NOMO-1 (cell line): ENCODE measurements around the gene PDE3A.
"Not testable (repeated sequence)": the region's sequence is repeated elsewhere in the genome, so short reads cannot be mapped to it uniquely, and the experiment has no call there.

Experiments used
- DNase-seq, 2 experiments: peaks; one replicate each; lab custom pipeline; 2025; ENCODE audit not compliant: unreplicated experiment in 2 of 2; lab: John Stamatoyannopoulos, UW

The PDE3A gene

DNA sequence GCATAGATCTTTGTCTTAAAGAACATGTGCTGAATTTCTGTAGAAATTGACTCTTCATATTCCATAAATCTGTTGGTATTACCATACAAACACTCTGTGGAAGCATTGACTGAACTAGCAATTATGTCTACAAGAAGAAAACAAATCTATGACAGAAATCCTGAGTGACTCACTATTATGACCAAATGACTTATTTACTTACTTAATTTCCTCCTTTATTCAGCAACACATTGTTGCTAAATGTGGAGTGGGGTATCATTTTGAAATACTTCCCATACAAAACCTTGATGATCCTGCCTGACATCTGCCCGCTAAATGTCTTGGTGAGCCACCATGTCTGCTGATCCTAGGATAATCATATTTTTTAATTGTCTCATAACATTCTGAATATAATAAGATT lies 227.7 kb downstream of the PDE3A start:
- peak in 1 of 2 experiments; percentile 6 for DNase-seq

DNA sequence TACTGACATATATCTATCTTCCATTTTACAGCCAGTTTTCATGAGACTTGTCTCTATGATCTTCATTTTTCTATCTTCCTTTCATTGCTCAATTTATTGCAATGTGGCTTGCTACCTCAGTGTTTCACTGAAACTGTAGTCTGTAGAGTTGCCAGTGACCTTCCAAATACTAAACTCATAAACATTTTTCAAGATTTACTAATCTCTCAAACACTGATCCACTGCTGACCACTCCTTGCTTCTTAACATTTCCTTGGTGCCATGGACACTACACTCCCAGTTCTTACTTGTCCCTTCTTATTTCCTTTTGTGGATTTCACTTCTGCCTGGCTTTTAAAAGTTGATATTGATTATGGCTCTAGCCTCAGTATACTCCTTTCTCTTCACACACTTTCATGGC lies 231.4 kb downstream of the PDE3A start:
- no peak for DNase-seq

DNA sequence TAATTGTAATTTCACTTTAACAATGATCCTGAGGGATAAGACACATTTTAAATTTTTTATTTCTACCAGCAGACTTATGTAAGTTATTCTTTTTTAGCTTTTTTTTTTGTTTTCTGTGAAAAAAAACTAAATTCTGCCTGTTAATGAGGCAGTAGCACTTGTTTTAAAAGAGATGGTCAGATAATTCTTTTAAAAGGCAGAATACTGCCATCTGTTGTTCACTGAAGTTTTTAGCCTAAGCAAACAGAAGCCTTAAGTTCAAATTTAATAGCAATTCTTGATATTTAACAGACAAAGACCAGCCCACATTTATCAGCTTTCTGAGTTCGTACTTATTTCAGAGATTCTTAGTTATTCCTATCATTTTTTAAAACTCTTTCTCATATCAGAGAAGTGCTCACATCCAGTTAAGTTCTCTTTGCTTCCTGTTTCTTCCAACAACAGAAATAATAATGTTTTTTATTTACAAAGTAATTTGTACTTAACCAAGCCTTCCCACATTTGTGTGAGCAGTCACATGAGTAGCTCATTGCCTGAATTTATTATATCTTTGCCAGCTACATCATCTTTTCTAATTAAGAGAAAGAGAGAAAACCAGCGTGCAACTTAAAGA lies 233.4 kb downstream of the PDE3A start:
- peak in 1 of 2 experiments; percentile 7 for DNase-seq

DNA sequence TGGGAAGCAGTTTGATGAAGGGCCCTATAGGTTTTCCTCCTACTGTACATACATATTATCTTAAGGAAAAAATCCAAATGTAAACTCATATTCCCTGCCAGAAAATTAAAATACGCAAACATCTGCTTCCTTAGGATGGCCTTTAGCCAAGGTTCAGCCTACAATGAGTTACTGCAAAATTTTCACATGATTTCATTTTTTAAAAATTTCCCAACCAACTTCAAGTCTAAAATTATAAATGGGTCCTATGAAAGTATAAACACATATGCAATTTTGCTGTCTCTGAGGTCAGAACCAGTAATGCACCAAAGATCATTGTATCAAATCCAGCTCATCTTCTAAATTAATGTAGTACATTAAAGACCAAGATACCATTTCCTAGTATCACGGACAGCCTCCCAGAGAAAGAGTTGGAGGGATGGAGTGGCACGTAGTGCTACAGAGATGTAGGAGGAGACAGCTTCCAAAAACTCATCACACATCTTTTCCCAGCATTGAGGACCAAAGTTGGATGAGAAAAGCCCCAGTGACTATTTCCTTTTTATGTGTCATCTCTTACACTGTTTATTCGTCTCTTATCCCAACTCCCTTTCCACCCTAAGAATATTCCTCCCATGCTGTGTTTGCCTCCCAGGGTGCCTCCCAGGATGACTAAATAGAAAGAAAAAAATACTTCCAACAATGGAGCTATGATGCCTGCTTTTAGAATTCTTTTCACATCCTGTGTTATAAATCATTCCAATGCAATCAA lies 234.5 kb downstream of the PDE3A start:
- no peak for DNase-seq

DNA sequence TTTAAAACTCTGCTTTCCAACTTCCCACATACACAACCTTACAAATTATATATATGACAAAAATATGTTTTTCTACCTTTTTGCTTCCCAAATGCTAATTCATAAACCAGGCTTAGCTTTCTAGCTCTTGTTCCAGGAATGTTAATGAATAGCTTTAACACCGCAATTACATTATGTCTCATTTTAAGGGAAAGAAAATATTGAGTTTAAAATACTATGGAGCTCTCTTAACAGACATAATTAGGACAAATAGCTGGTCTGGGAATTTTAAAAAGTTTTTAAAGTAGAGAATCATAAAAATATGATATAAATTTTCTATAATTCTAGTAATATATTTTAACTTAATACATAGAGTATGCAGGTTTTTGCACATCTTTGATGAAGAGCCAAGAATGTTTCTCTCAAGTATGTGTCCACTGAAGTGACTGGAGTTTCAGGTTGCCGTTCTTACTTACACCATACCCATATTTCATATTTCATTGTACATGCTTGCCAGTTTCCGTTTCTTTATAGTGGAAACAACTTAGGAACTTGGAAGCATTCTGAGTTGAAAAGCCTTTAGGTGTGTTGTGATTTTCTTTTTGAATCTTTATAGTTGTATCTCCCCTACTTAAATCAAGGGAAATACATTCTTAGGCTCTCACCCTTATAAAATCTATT lies 236.2 kb downstream of the PDE3A start:
- no peak for DNase-seq

DNA sequence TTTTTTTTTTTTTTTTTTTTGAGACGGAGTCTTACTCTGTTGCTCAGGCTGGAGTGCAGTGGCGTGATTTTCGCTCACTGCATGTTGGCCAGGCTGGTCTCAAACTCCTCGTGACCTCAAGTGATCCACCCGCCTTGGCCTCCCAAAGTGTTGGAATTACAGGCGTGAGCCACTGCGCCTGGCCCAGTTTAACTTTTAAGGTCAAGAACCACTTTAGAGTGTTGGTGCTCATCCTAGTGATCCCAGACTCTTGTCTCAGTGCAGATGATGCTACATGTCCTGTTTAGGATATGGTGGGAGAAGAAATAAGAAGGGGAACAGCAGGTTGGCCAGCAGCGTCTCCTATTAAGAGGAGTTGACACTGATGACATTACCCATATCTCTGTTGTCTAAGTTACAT lies 246.7 kb downstream of the PDE3A start:
- not testable (repeated sequence) for DNase-seq

DNA sequence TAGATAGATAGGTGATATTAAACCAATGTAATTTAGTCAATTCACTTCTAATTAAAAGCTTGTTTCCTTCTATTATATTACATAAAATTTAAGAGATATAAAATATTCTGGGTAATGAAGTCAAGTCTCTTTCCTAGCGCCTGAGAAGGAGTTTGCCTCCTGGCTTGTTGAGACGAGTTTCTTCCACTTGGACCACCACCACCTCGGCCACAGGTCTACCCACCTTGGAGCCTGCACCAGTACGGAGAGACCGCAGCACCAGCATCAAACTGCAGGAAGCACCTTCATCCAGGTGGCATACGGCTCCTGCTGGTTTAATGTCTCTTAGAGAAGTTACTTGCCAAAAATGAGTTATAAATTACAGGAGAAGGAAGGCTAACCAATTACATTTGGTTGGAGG lies 247.8 kb downstream of the PDE3A start:
- DNase-seq, result no peak

DNA sequence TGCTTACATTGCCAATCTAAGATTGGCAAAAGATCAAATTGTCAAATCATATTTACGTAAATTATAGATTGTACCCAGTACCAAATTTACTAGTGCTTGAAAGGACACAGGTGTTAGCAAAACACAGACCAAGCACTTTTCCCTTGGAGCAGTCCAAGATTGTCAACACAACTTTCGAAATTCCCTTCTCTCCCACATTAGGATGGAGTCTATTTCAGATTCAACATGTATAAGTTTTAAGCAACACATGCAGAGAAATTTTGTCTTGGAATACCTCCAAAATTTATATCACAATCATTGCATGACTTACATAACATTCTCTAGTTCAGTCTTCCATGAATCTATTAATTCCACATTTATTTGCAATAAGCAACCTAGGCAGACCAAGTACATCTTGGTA lies 251.9 kb downstream of the PDE3A start:
- DNase-seq, result no peak

DNA sequence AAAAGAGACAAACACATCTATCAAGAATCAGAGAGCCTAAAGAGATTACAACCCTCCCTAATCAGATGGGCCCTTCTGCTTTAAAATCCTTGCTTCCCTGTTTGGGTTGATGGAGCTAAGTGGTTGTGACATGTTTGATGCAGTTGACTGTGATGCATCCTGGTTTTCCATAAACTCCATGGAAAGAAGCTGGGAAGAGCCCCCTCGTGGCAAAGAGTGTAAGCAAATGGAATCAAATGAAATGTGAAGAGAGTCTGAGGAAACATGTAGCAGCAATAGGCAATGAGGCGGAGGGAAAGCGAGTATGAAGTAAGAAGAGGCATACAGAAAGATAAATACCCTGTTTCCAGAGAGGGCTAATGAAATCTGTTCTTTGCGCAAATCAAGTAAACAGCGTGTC lies 256.4 kb downstream of the PDE3A start:
- no peak for DNase-seq

DNA sequence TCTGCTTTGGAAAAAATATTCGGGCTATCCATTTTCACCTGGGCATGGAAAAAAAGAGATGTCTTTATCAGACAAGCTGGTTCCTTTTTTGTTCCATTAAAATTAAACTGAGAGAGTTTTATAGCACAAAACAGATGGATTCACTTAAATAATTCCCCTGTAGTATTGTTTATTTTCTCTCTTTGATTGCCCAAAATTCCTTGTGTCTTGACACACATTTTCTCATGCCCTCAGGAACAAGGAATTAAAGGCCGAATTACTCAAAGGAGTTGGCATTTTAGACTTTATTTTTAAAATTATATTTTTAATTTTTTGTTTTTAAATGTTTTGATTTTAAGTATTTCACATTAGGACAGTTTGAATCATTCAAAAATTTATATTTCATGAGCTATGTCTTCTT lies 257.2 kb downstream of the PDE3A start:
- no peak for DNase-seq

DNA sequence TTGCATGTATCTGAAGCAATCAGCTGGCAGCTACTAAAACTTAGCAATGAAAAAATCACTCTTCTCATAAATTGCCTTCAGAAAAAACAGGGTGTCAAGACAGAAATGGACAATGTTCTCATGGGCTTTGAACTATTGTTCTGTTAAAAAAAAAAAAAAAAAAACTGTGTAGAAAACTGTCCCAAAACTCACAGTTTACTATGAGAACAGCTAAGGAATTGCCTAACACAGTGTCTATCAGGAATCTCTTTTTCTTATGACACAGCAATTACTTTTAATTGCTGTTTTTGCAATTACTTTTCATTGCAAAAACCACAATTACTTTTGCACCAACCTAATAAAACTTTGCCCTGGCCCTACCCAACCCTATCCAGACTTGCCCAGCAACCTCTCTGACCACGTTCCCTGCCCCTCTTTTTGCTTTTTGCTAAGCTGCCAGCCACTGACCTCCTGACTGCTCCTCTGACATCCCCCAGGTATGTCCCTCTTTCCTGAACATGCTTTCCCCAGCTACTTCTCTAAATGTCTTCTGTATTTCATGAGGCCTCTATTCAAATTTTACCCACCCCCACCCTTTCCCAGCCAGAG lies 258.8 kb downstream of the PDE3A start:
- peak; percentile 54 to 83 for DNase-seq

DNA sequence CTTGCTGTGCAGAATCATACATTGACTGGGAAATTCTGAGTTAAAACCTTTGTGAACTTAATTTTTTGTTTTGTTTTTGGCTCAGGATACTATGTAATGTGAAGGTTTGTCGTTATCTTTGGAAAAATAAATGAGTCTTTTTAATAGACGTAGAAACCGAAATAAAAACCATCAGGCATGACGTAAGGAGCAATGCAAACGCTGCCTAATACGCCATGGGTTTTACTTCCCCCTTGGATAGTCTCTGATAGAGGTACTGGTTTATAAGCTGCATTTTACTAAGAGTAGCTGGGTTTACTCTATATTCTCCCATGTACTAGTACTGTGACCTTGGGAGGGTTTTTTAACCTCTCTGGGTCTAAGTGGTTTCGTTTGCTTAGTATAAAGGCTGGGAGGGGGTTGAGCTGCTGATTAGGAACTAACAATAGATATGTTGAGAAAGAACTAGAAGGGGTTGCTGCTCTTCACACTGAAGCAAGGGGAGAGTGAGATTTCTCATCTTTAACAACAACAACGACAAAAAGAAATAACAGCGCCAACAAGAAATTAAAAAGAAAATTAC lies 260.0 kb downstream of the PDE3A start:
- DNase-seq, result peak; percentile 31 to 78

DNA sequence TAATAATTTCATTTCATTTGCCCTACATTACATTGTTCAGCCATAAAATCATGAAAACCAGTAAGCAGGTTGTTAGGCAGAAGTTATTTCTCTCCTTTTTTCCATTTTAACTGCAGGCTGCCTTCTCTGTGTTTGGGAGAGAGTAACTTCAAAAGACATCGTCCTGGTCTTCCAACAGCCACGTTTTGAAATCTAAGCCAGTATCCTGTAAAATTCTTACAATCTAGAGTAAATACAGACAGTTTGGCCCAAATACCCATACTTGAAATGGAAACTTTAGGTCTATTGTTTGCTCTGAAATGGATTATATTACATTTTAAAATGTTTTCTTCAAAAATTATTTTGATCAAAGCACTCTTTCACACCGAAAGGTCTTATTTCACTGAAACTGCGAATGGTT lies 260.7 kb downstream of the PDE3A start:
- no peak for DNase-seq

DNA sequence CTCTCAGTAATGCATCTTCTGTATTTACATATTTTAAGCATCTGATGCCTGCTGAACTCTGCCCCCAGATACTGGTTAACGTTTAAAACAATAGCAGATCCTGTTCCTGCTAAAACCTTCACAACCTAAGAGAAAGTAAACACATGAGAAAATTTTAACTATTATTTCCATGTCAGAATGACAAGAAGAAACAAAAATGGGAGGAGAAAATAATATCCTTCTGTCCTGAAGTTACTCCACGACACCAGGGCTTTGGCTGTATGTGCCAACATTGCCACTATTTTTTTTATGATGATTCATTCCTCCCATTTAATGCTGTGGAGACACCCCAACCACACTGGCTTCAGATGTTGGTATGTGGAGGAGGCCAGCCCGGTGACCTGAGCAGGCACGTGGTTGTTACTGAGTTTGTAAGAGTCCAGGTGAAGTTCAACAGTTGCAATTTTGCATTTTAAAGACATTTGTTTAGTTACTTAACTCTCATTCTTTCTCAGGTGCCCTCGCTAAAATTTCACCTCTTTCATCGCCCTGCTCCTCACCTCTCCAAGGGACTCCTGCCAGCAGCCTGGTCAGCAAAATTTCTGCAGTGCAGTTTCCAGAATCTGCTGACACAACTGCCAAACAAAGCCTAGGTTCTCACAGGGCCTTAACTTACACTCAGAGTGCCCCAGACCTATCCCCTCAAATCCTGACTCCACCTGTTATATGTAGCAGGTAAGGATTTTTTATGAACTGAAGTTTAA lies 261.2 kb downstream of the PDE3A start:
- DNase-seq, result peak in 1 of 2 experiments; percentile 20

DNA sequence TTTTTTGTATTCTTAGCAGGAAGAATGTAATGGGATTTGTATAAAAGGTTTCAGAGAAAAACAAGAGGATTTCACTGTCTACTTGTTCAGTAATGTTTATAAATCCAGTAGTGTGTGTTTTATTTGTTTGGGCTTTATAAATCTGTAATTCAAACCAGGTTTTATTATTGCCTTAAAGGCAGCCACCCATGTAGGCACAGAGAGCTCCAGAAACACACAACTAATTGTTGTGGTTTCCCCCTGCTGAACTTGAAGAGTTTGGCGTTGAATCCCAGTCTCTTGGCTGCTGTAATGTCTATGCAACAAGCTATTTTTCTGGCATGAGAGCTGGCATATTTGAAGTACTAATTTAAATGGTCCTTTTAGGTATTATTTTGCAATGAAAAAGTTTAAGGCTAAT lies 263.4 kb downstream of the PDE3A start:
- no peak for DNase-seq

DNA sequence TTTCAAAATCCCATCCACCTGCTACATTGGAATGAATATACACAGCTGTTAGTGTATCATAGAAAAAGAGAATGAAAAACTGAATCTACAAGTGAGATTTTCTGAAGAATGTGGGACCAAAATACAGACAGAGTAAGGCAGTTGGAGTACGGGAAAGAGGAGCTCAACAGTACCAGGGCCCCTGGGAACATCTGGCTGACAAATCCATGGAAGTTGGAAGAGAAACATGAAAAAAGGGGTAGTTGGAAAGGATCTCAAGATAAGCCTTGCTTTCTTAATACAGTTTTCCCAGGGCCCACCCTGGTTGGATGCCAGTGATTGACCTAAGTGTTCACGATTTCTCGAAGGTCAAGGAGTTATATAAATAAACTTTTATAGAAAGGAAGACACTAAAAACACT lies 272.8 kb downstream of the PDE3A start:
- DNase-seq, result no peak

DNA sequence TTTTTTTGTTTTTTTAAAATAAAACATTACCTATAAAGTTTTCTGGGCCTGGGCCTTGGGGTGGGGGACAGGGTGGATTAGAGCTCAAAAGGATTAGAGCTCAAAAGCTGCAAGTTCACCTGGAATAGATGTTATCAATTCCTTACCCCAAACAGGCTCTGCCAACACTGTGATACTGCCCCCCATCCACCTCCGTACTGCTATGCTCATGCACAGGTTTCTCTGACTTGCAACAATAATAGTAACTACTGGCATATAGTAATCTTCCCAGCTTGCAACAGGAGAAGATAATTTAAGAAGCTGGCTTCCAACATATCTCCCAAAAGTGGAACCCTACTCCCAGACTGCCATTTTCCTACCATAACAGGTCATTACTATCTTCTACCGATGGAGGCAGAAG lies 275.5 kb downstream of the PDE3A start:
- no peak for DNase-seq

DNA sequence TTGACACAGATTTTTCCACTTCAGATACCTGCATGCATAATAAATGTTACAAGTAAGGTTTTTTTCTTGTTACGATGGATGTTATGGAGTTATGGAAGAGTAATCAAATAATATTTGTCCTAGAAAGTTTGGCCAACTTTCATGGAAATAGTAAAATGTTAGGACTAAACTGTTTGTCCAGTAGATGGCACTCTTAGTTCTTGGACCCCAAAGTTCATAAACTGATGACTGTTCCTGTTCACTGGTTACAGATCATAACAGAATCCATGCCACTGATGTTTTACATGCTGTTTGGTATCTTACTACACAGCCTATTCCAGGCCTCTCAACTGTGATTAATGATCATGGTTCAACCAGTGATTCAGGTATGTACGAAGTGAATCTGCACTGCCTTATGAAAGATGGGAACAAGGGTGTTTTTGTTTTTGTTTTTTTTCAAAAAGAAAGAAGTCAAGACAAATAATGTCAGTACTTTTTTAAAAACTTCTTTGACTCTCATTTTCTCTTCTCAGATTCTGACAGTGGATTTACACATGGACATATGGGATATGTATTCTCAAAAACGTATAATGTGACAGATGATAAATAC lies 278.0 kb downstream of the PDE3A start:
- DNase-seq, result peak; percentile 27 to 31

DNA sequence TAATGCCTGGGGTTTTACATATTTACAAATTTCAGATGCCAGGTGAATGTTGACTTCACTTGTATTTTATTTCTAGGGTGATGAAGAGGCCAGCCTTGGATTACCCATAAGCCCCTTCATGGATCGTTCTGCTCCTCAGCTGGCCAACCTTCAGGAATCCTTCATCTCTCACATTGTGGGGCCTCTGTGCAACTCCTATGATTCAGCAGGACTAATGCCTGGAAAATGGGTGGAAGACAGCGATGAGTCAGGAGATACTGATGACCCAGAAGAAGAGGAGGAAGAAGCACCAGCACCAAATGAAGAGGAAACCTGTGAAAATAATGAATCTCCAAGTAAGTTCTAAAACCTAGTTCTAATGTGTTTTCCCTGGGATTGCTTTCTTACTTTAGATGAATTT lies 285.5 kb downstream of the PDE3A start:
- no peak for DNase-seq

DNA sequence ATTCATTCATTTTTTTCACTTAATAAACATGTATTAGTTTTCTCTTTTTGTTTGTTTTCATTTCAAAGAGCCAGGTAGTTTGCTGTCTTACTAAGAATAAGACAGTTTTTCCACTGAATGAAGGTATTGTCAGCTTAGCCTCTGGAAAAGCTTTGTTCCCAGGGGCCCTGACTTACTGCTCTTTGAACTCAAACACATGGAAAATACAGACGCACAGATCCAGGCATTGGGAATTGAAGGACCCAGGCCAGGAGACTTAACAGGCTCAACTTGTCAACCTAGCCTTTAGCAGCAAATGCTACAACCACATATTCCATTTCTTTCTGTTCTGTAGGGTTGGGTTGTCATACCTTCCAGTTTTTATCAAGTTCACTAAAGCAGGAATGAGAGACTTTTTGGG lies 288.3 kb downstream of the PDE3A start:
- no peak for DNase-seq
